Sigmoid colon (tissue), 7 donors: ENCODE measurements around the gene CABP2. TPM values are rescaled to one million over a fixed set of nuclear protein-coding genes. Genes with fewer than 3 reads are reported as not detected.

Source experiments
- DNase-seq: peaks from one replicate; pipeline ENCODE4 v3.0.0-alpha.2; 2019
- H3K27ac ChIP-seq, 4 donors: fragments of 200-600 bp; sonication (generic); one replicate each; pipeline ENCODE4 v1.5.1; 2016 to 2019; ENCODE audit warnings: mild to moderate bottlenecking in 1 of 4
- H3K27me3 ChIP-seq, 3 donors: fragments of 200-600 bp; sonication (generic); one replicate each; pipeline ENCODE4 v1.5.1; 2019; ENCODE audit warnings: mild to moderate bottlenecking in 1 of 3
- H3K36me3 ChIP-seq, 4 donors: fragments of 200-600 bp; sonication (generic); one replicate each; pipeline ENCODE4 v1.5.1; 2016 to 2019
- H3K4me1 ChIP-seq, 4 donors: fragments of 200-600 bp; sonication (generic); one replicate each; pipeline ENCODE4 v1.5.1; 2017 to 2019
- H3K4me3 ChIP-seq, 4 donors: fragments of 200-600 bp; sonication (generic); one replicate each; pipeline ENCODE4 v1.5.1; 2017 to 2019; ENCODE audit warnings: mild to moderate bottlenecking in 2 of 4, moderate library complexity in 1 of 4
- H3K9me3 ChIP-seq, 4 donors: fragments of 200-600 bp in 3 of 4; sonication (generic) in 3 of 4; one replicate each; pipeline versions ENCODE4 v1.5.1 to v1.6.1; 2013 to 2019
- CTCF ChIP-seq, 4 experiments: fragments of 450-650 bp in 3 of 4; fragments of 200-600 bp in 1 of 4; IDR thresholded peaks; one replicate each; pipeline ENCODE4 v1.5.1; 2016 to 2019; ENCODE audit warnings: antibody characterized with exemption in 4 of 4, mild to moderate bottlenecking in 3 of 4, moderate library complexity in 2 of 4
- EP300 ChIP-seq, 4 donors: sonication (generic); formaldehyde crosslinking; IDR thresholded peaks; one replicate each; pipeline ENCODE4 v1.6.1; 2017; ENCODE audit warnings: antibody characterized with exemption in 4 of 4
- POLR2A ChIP-seq, 2 donors: fragments of 450-650 bp; IDR thresholded peaks; one replicate each; pipeline ENCODE4 v1.6.1; 2016; ENCODE audit warnings: antibody characterized with exemption in 2 of 2, mild to moderate bottlenecking in 2 of 2, moderate library complexity in 2 of 2
- POLR2AphosphoS5 ChIP-seq, 4 donors: sonication (generic); formaldehyde crosslinking; IDR thresholded peaks; one replicate each; pipeline ENCODE4 v1.6.1; 2017; ENCODE audit warnings: antibody characterized with exemption in 4 of 4
- WGBS, 2 donors: extraction: QIAGEN DNeasy Blood & Tissue Kit; methylation state at CpG; one replicate each; pipeline ENCODE4 v1.1.7; 2013; 5-methylcytosine and 5-hydroxymethylcytosine counted together
- intact Hi-C: fragments of 100-400 bp; cut with DNase I; formaldehyde crosslinking; loops from one replicate; pipeline ENCODE4 v1.15.1; 2023
- polyA plus RNA-seq, 3 donors: library from polyadenylated mRNA; stranded (reverse); fragments of 200-250 nt; gene quantifications; one replicate each; pipeline ENCODE4 v1.2.3, GENCODE V29; 2013
- total RNA-seq, 4 donors: library from RNA; depleted of rRNA; stranded (reverse); fragments of >200 nt; gene quantifications; one replicate each; pipeline ENCODE4 v1.1.0, GENCODE V29; 2016
- donor health status: healthy with polysubstance abuse.
- donor health status: Bipolar disorder and iron deficiency.
- donor health status: healthy.

Gene CABP2
- total and polyA plus RNA-seq, 7 donors = not detected

DNA sequence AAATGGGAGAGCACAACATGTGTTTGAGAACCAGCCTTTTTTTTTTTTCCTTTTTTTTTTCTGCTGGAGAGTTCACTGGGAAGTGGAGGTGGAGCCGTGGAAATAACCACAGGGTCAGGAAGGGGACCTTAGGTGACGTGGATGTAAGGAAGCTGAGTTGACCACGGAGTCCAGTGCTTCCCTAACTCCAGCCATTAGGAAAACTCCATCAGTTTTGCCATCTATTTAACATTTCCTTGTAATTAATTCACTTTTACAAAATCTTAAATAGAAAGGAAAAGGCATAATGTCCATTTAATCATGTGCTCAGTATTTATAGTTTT lies 13.3 kb downstream of the CABP2 start:
- Histone ChIP-seq H3K36me3 (peaks cover 0 to 7% (median 0%) of the 10 kb centered on the region in 4 donors), H3K27ac (no peak overlapping the region), H3K4me3 (no peak overlapping the region), H3K4me1 (peaks cover 0 to 37% (median 33%) of the 10 kb centered on the region in 4 donors), H3K9me3 (no peaks in the 10 kb centered on the region), H3K27me3 (peaks cover 0 to 18% (median 6%) of the 10 kb centered on the region in 3 donors)
- TF ChIP-seq EP300 (IDR thresholded peaks at IDR 0.05) = no peak
- no peak for TF ChIP-seq POLR2AphosphoS5 (IDR thresholded peaks at IDR 0.05)
- no peak for TF ChIP-seq CTCF (IDR thresholded peaks at IDR 0.05)
- TF ChIP-seq POLR2A (IDR thresholded peaks at IDR 0.05) = no peak
- DNase-seq = no peak
- intact Hi-C loops = no loop called here
- WGBS, 2 donors = 52 to 75% methylated on average over 3 of the region's 3 CpGs

DNA sequence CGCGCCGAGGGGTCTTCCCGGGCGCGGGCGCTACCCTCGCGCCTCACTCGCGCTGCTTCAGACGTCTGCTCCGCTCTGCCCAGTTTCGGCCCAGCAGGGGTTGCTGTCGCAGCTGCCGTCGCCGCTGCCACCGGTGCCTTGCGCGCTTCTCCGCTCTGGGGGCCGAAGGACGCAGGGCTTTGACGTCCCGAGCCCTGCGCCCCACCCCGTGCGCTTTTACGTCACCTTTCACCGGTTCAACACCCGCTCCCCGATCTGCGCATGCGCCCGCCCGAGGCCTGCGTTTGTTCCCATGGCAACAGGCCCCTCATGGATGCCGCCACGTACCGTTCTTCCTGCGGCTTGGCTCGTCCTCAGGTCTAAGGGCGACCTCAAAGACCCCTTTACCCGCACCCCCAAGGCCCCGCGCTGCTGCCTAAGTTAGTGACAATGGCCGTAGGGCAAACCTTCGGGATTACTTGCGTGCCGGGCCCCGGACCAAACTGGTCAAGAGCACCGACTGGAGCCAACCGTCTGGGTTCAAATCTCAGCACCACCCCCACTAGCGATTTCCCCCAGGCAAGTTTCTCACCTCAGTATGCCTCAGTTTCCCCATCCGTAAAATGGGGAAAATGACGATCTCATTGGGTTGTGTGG lies 14.6 kb downstream of the CABP2 start:
- peak overlapping the region; percentile 96 to 99 (median 97) for H3K27ac ChIP-seq
- 1% methylated on average over 57 of the region's 57 CpGs for WGBS, 2 donors
- peak; percentile 99 for DNase-seq
- no peaks in the 10 kb centered on the region for H3K9me3 ChIP-seq
- intact Hi-C loops = loop anchor here (5.0 kb wide), 3 partner anchors 74 to 241 kb away; partner anchors contain the start of genes GRK2, GSTP1 and RPS6KB2
- peaks cover 0 to 7% (median 0%) of the 10 kb centered on the region in 4 donors for H3K36me3 ChIP-seq
- no peak for TF ChIP-seq EP300 (IDR thresholded peaks at IDR 0.05)
- TF ChIP-seq POLR2AphosphoS5 (IDR thresholded peaks at IDR 0.05) = peak; percentile 52 to 82 (median 63)
- peak in 1 of 2 donors; percentile 9 for TF ChIP-seq POLR2A (IDR thresholded peaks at IDR 0.05)
- TF ChIP-seq CTCF (IDR thresholded peaks at IDR 0.05) = no peak
- peak overlapping the region; percentile 66 to 81 (median 76) for H3K4me3 ChIP-seq
- peaks cover 9 to 30% (median 19%) of the 10 kb centered on the region in 3 donors for H3K27me3 ChIP-seq
- H3K4me1 ChIP-seq = peaks cover 0 to 51% (median 46%) of the 10 kb centered on the region in 4 donors

GRCh38 chr11:67507864-67508485 lies 15.3 kb downstream of the CABP2 start, which contains the start of gene CDK2AP2:
Gene CDK2AP2 (minus strand): TSS chr11:67508162. CDS start chr11:67508082, 80 bp downstream.
- Histone ChIP-seq H3K27me3 (peaks cover 9 to 31% (median 26%) of the 10 kb centered on the region in 3 donors), H3K9me3 (no peaks in the 10 kb centered on the region), H3K4me3 (peak within 1 kb of the TSS; percentile 66 to 81 (median 76)), H3K27ac (peak within 1 kb of the TSS; percentile 96 to 99 (median 97)), H3K36me3 (peaks cover 0 to 7% (median 0%) of the 10 kb centered on the region in 4 donors), H3K4me1 (peaks cover 0 to 57% (median 48%) of the 10 kb centered on the region in 4 donors)
- DNase-seq = peak; percentile 100
- TF ChIP-seq POLR2AphosphoS5 (IDR thresholded peaks at IDR 0.05) = peak; percentile 88 to 96 (median 92)
- peak; percentile 71 to 93 for TF ChIP-seq POLR2A (IDR thresholded peaks at IDR 0.05)
- no peak for TF ChIP-seq CTCF (IDR thresholded peaks at IDR 0.05)
- WGBS, 2 donors = 0 to 1% methylated on average over 57 of the region's 57 CpGs
- intact Hi-C loops = loop anchor here (2.0 to 5.0 kb wide), 6 partner anchors 25 to 241 kb away; partner anchors contain the start of genes AIP, GRK2, GSTP1 and RPS6KB2

- TF ChIP-seq POLR2AphosphoS5 (IDR thresholded peaks at IDR 0.05) = no peak
- TF ChIP-seq POLR2A (IDR thresholded peaks at IDR 0.05) = no peak
- TF ChIP-seq EP300 (IDR thresholded peaks at IDR 0.05) = no peak
- TF ChIP-seq CTCF (IDR thresholded peaks at IDR 0.05) = no peak
Observed at GRCh38 chr11:67507242-67507863, 15.9 kb downstream of the CABP2 start.

More at GRCh38 chr11:67507242-67507863, 15.9 kb downstream of the CABP2 start:
- peak overlapping the region; percentile 53 to 81 (median 76) for H3K4me3 ChIP-seq
- intact Hi-C loops = loop anchor here (2.0 to 5.0 kb wide), 6 partner anchors 25 to 240 kb away; partner anchors contain the start of genes AIP, GRK2, GSTP1 and RPS6KB2
- peaks cover 0 to 57% (median 48%) of the 10 kb centered on the region in 4 donors for H3K4me1 ChIP-seq
- H3K9me3 ChIP-seq = no peaks in the 10 kb centered on the region
- H3K27me3 ChIP-seq = peaks cover 9 to 37% (median 32%) of the 10 kb centered on the region in 3 donors
- H3K36me3 ChIP-seq = peaks cover 0 to 7% (median 0%) of the 10 kb centered on the region in 4 donors
- 8 to 31% methylated on average over 33 of the region's 33 CpGs for whole genome bisulfite sequencing, 2 donors
- H3K27ac ChIP-seq = peak overlapping the region; percentile 96 to 99 (median 97)
- DNase-seq = peak; percentile 88
